ENCODE results near the gene FRMD5.

The FRMD5 gene

DNA sequence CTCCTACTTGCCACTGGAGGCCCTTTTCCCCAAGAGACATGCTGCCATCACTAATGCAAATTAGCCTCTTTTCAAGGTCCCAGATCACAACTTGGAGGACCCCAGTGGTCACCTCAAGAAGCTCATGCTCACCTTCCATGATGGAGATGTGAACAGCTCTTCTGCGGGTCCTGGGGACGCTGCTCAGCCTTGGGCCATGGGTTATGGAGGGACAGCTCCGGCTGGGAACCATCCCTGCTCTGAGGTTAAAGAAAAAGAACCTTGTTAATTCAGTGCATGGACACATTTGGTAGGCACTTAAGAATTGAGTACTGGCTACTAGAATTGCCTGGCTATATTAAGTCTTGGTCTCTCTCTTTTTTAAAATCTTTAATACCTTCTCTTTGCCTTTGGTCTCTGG, 311.5 kb downstream of the FRMD5 start:
- Histone ChIP-seq H3K4me1 (ENCODE audit: control insufficient read depth, insufficient read depth, low read length) (no peaks in the 10 kb centered on the region), H3K27ac (ENCODE audit: low read depth, low read length) (no peak overlapping the region), H3K27me3 (ENCODE audit: control insufficient read depth, insufficient read depth, low read length) (no peaks in the 10 kb centered on the region), H3K9ac (ENCODE audit: low read length) (no peak overlapping the region), H3K36me3 (ENCODE audit: control insufficient read depth, insufficient read depth, low read length) (peaks cover 2% of the 10 kb centered on the region), H3K4me3 (ENCODE audit: low read length) (no peak overlapping the region)

DNA sequence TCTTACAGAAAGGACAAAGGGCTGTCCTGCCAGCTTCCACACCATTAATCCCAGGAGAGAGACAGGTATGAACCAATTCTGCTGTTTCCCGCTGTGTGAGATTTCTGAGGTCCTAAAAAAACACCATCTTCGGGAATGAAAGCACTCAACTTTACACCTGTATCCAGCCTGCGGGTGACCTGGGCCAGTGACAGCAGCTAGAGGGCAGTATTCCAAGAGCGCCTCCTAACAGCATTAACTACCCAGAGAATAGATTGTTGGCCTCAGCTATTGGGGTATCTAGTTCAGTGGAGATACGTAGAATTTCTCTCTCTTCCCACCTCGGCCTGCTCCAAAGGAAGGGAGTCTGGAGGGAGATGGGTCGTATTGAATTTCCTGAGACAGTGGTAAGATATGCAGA, 313.1 kb downstream of the FRMD5 start:
- H3K4me1 ChIP-seq (ENCODE audit: control insufficient read depth, insufficient read depth, low read length) = no peaks in the 10 kb centered on the region
- H3K27ac ChIP-seq (ENCODE audit: low read depth, low read length) = no peak overlapping the region
- no peaks in the 10 kb centered on the region for H3K36me3 ChIP-seq (ENCODE audit: control insufficient read depth, insufficient read depth, low read length)
- no peak overlapping the region for H3K4me3 ChIP-seq (ENCODE audit: low read length)
- H3K9ac ChIP-seq (ENCODE audit: low read length) = no peak overlapping the region
- H3K27me3 ChIP-seq (ENCODE audit: control insufficient read depth, insufficient read depth, low read length) = no peaks in the 10 kb centered on the region

DNA sequence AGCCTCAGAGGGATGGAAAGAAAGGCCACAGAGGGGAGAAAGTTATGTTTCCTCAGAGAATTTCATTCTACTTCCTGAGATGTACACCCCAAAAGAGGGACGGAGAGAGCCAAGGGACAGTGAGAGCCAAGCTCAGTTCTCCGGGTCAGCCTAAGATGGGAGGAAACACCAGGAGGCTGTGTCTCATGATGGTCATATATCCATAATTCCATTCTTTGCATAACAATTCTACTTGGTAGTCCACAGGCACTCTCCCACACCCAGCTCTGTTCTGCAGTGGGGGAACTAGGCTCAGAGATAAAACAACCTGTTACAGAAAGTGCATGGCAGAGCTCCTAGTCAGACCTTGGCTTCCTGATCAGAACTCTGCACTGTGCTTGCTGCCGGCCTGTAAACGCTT, 313.8 kb downstream of the FRMD5 start:
- no peaks in the 10 kb centered on the region for H3K4me1 ChIP-seq (ENCODE audit: control insufficient read depth, insufficient read depth, low read length)
- no peak overlapping the region for H3K4me3 ChIP-seq (ENCODE audit: low read length)
- H3K27me3 ChIP-seq (ENCODE audit: control insufficient read depth, insufficient read depth, low read length) = no peaks in the 10 kb centered on the region
- H3K9ac ChIP-seq (ENCODE audit: low read length) = no peak overlapping the region
- no peaks in the 10 kb centered on the region for H3K36me3 ChIP-seq (ENCODE audit: control insufficient read depth, insufficient read depth, low read length)
- no peak overlapping the region for H3K27ac ChIP-seq (ENCODE audit: low read depth, low read length)

DNA sequence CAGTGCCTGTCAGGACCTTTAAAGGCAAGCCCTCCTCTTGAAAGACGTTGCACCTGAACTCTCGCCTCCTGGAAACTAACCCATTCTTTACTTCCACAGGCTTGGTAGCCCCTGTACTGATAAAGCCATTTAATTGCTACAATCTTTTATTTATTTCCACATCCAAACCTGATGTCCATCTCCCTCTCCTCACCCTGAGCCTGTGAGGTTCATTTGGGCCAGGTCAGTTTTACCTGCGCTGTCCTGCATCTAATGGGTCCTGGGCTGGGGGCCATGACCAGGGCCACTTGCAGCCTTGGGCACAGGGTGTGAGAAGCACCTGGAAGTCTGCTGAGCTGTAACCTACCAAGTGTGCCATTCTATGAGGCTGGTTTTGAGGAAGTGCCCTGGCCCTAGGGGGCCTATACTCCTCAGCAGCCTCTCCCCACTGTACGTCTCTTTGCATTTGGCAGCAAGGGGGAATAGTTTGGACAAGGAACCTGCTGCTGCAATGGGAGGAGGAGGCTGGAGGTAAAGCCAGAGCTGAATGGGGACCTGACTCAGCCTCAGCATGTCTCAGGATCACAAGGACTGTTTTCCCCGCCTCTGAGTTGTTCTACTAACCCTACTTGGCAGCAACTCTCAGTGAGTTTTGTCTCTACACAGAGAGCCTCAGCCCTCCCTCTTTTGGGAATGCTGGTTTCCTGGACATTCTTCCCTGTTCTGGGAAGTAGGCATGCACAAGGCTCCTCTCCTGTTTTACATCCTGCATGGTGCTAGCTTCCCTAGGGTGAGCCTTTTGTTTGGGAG, 314.5 kb downstream of the FRMD5 start:
- no peaks in the 10 kb centered on the region for H3K36me3 ChIP-seq (ENCODE audit: control insufficient read depth, insufficient read depth, low read length)
- no peak overlapping the region for H3K27ac ChIP-seq (ENCODE audit: low read depth, low read length)
- H3K27me3 ChIP-seq (ENCODE audit: control insufficient read depth, insufficient read depth, low read length) = no peaks in the 10 kb centered on the region
- no peaks in the 10 kb centered on the region for H3K4me1 ChIP-seq (ENCODE audit: control insufficient read depth, insufficient read depth, low read length)
- no peak overlapping the region for H3K4me3 ChIP-seq (ENCODE audit: low read length)
- H3K9ac ChIP-seq (ENCODE audit: low read length) = no peak overlapping the region

DNA sequence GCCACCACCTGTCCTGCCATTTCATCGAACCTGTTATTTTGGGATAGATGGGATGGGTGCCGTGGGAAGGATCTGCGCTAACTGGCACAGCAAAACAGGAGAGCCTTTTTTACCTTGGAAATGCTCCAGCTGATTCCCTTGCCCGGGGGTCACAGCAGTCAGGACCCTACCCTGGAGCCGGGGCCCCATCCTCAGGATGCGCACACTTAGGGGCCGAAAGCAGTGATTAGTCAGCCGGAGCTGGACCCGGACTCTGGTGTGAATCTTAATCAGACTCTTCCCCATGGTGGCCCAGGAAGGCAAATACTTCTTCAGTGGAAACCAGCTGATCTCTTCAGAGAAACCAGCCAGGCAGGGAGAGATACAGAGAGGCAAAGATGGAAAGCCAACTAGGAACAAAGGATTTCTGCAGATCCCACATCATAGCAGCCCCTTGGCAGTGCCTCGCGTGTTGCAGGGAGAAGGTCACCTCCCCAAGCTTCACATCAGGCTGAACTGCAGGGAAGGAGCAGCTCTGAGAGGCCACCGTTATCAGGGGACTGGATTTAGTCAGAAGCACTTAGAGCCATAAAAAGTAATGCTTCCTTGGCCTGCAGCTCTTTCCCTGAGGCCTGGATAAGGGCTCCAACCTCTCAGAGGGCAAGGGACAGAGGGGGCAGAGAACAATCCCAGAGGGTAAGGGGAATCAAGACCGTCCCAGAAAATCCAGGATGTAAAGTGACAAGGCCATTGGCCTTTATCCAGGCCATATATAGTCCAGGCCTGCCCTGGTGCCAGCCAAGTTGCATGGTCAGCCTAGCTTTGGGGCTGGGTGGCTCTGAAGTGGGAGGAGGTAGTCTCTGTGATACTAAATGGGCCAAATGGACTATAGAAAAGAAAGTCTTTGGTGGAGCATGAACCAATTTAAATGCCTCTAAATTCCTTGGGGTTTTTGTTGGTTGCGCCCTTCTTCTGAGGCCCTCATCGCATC, 315.4 kb downstream of the FRMD5 start:
- Histone ChIP-seq H3K9ac (ENCODE audit: low read length) (no peak overlapping the region), H3K27me3 (ENCODE audit: control insufficient read depth, insufficient read depth, low read length) (no peaks in the 10 kb centered on the region), H3K4me3 (ENCODE audit: low read length) (no peak overlapping the region), H3K27ac (ENCODE audit: low read depth, low read length) (no peak overlapping the region), H3K4me1 (ENCODE audit: control insufficient read depth, insufficient read depth, low read length) (no peaks in the 10 kb centered on the region), H3K36me3 (ENCODE audit: control insufficient read depth, insufficient read depth, low read length) (no peaks in the 10 kb centered on the region)

DNA sequence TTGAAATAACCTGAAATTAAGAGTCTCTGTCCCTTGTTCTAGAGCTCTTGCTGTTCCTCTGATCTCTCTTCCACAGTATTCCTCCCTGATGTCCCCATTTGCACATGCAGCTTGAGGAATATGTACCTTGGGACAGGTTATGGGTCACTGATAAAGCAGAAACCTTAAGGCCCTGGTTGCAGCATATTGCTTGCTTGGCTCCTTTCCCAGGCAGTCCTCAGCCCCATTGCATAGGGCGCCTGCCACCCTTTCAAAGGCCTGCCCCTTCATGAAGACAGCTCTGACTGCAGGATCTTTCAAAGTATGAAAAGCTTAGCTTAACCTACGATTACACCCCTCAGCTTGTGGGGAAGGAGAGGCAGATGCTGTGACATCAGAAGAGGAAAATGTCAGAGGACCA, 316.6 kb downstream of the FRMD5 start:
- no peak overlapping the region for H3K4me3 ChIP-seq (ENCODE audit: low read length)
- H3K4me1 ChIP-seq (ENCODE audit: control insufficient read depth, insufficient read depth, low read length) = no peaks in the 10 kb centered on the region
- H3K9ac ChIP-seq (ENCODE audit: low read length) = no peak overlapping the region
- no peaks in the 10 kb centered on the region for H3K27me3 ChIP-seq (ENCODE audit: control insufficient read depth, insufficient read depth, low read length)
- H3K36me3 ChIP-seq (ENCODE audit: control insufficient read depth, insufficient read depth, low read length) = no peaks in the 10 kb centered on the region
- H3K27ac ChIP-seq (ENCODE audit: low read depth, low read length) = no peak overlapping the region

DNA sequence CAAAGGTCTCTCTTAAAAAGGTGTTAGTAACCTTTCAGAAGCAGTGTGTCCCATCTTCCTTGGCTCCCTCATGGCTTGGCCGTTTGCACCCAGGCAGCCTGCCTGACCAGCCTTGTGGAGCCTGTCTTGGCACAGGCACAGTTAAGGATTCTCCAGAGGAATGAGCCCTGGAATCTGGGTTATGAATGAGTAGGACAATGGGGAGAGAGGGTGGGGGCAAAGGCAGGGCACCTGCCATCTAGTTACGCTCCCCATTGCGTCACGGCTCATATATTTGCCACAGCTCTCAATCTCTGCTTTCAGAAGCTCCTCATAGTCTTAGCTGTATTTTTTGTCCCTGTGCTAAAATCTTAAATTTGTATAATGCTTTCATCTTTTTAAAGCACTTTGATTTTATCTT, 317.7 kb downstream of the FRMD5 start:
- Histone ChIP-seq H3K4me3 (ENCODE audit: low read length) (no peak overlapping the region), H3K9ac (ENCODE audit: low read length) (no peak overlapping the region), H3K36me3 (ENCODE audit: control insufficient read depth, insufficient read depth, low read length) (no peaks in the 10 kb centered on the region), H3K4me1 (ENCODE audit: control insufficient read depth, insufficient read depth, low read length) (no peaks in the 10 kb centered on the region), H3K27ac (ENCODE audit: low read depth, low read length) (no peak overlapping the region), H3K27me3 (ENCODE audit: control insufficient read depth, insufficient read depth, low read length) (no peaks in the 10 kb centered on the region)

DNA sequence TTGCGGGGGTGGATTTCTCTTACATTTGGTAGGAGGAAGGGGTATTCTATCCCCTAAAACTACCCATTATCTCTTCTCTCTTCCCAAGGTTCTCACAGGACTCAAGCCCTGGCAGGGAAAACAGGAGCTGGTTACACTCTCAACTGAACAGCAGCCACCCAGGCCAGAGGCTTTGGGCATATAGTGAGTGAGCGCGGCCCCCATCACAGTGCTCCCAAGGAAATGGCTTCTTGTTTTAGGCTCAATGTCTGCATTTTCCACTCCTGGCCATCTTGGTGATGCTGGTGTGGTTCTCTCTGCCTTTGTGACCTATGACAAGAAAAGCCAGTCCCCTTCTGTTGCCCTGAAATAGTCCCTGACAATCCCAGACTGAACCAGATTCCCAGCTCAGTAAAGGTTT, 318.2 kb downstream of the FRMD5 start:
- H3K4me3 ChIP-seq (ENCODE audit: low read length) = no peak overlapping the region
- H3K4me1 ChIP-seq (ENCODE audit: control insufficient read depth, insufficient read depth, low read length) = no peaks in the 10 kb centered on the region
- no peak overlapping the region for H3K27ac ChIP-seq (ENCODE audit: low read depth, low read length)
- H3K36me3 ChIP-seq (ENCODE audit: control insufficient read depth, insufficient read depth, low read length) = no peaks in the 10 kb centered on the region
- no peaks in the 10 kb centered on the region for H3K27me3 ChIP-seq (ENCODE audit: control insufficient read depth, insufficient read depth, low read length)
- H3K9ac ChIP-seq (ENCODE audit: low read length) = no peak overlapping the region

DNA sequence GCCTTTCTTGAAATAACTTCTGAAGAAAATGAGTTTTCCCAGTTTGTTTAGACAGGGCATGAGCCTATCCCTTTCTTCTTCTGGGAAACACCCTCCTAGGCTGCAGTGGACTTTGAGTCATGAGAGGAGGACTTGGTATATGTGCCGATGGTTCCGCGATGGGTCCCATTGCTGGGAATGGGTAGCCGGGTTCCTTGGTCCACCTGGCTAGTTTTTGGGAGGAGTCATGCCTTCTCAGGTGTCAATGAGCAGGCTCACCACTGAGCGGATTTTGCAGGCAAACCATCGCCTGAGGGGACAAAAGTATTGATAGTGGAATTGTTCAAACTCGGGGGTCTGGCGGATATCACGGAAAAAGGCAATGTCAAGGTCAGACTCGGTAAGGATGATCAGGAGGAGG, 321.4 kb downstream of the FRMD5 start:
- H3K27me3 ChIP-seq (ENCODE audit: control insufficient read depth, insufficient read depth, low read length) = no peaks in the 10 kb centered on the region
- no peak overlapping the region for H3K27ac ChIP-seq (ENCODE audit: low read depth, low read length)
- no peak overlapping the region for H3K4me3 ChIP-seq (ENCODE audit: low read length)
- H3K4me1 ChIP-seq (ENCODE audit: control insufficient read depth, insufficient read depth, low read length) = no peaks in the 10 kb centered on the region
- H3K36me3 ChIP-seq (ENCODE audit: control insufficient read depth, insufficient read depth, low read length) = no peaks in the 10 kb centered on the region
- no peak overlapping the region for H3K9ac ChIP-seq (ENCODE audit: low read length)

DNA sequence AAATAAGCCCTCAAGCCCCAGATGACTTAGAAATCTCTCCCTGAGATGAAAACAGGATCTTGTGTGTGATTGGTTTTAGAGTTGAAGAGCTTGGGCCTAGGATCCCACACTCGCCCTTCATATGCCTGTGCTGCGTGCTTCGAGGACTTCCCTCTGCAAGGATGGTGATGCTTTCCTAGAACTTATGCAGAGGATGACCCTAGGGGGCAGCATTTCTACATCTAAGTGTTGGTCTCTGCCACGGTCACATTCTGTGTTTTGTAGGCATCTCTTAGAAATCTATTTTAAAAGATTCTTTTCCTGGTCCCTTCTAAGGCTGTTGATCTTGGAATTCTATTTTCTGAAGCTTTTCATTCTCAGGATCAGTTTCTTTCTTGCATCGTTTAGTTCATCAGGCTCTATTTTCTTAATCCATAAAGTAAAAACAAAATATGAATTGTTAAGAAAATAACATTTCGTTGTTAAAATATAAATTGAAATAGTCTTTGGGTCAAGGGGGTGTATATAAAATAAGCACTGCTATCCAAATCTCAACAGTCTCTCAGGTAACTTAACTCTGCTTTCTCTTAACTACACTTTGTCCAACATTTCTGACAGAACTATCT, 322.6 kb downstream of the FRMD5 start:
- Histone ChIP-seq H3K36me3 (ENCODE audit: control insufficient read depth, insufficient read depth, low read length) (no peaks in the 10 kb centered on the region), H3K4me1 (ENCODE audit: control insufficient read depth, insufficient read depth, low read length) (no peaks in the 10 kb centered on the region), H3K9ac (ENCODE audit: low read length) (no peak overlapping the region), H3K27me3 (ENCODE audit: control insufficient read depth, insufficient read depth, low read length) (no peaks in the 10 kb centered on the region), H3K27ac (ENCODE audit: low read depth, low read length) (no peak overlapping the region), H3K4me3 (ENCODE audit: low read length) (no peak overlapping the region)

DNA sequence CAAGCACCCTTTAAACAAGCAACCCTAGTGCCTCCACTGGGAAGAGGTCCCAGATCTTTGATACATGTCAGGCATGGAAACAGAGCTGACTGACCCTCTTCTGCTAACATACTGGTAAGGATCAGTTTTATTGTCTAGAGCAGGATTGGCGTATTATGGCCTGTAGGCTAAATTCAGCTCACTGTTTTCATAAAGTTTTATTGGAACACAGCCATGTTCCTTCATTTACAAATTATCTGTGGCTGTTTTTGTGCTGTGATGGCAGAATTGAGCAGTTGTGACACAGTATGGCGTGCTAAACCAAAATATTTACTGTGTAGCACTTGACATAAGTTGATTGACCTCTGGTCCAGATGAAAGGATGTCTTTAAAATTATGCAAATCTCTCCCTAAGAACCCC, 323.2 kb downstream of the FRMD5 start:
- Histone ChIP-seq H3K4me3 (ENCODE audit: low read length) (no peak overlapping the region), H3K9ac (ENCODE audit: low read length) (no peak overlapping the region), H3K27me3 (ENCODE audit: control insufficient read depth, insufficient read depth, low read length) (no peaks in the 10 kb centered on the region), H3K4me1 (ENCODE audit: control insufficient read depth, insufficient read depth, low read length) (no peaks in the 10 kb centered on the region), H3K36me3 (ENCODE audit: control insufficient read depth, insufficient read depth, low read length) (no peaks in the 10 kb centered on the region), H3K27ac (ENCODE audit: low read depth, low read length) (no peak overlapping the region)

DNA sequence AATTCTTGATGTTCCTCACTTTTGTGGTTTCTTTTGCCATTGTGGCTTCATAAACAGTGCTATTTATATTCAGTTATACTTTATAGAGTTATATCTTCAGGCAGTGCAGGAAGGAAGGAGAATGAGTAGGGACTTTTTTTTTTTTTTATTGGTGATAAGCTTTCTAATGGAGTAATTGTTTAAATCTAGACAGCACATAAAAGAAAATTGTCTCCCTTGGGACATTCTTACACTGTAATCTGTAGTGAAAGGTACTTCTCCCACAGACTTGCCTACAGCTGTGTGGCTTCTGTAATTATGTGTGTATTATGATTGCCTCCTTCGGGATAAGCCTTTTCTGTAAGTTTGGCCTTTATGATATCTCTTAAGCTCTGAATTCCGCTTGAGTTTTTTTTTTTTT, 326.7 kb downstream of the FRMD5 start:
- Histone ChIP-seq H3K4me1 (ENCODE audit: control insufficient read depth, insufficient read depth, low read length) (no peaks in the 10 kb centered on the region), H3K36me3 (ENCODE audit: control insufficient read depth, insufficient read depth, low read length) (no peaks in the 10 kb centered on the region), H3K27me3 (ENCODE audit: control insufficient read depth, insufficient read depth, low read length) (no peaks in the 10 kb centered on the region), H3K4me3 (ENCODE audit: low read length) (no peak overlapping the region), H3K27ac (ENCODE audit: low read depth, low read length) (no peak overlapping the region), H3K9ac (ENCODE audit: low read length) (no peak overlapping the region)
